GM23338 (cell line): Measurements from ENCODE around the gene OR6C65. TPM values are rescaled to one million over a fixed set of nuclear protein-coding genes. Genes with fewer than 3 reads are reported as not detected.
"Not testable (repeated sequence)": the region's sequence is repeated elsewhere in the genome, so short reads cannot be mapped to it uniquely, and the experiment has no call there.

Experiments used
- ATAC-seq: fragments of 200-7000 bp; cut with Tn5 transposase; 3 replicates; pipeline ENCODE4 v1.9.1; 2020
- DNase-seq: peaks from one replicate; pipeline ENCODE4 v3.0.0-alpha.2; 2015; ENCODE audit warnings: low spot score
- H2AFZ ChIP-seq: fragments of 200-600 bp; sonication (generic); 2 replicates; pipeline ENCODE4 v1.8.0; 2016; ENCODE audit warnings: antibody characterized with exemption, mild to moderate bottlenecking, moderate library complexity
- H3F3A ChIP-seq: fragments of 200-600 bp; sonication (generic); replicated peaks from 2 replicates; pipeline ENCODE4 v1.8.0; 2017; ENCODE audit warnings: antibody characterized with exemption, mixed run types, low read depth
- H3K27ac ChIP-seq: fragments of 200-600 bp; sonication (generic); 2 replicates; pipeline ENCODE4 v1.6.1; 2016; ENCODE audit warnings: low read depth
- H3K27me3 ChIP-seq: fragments of 200-600 bp; sonication (generic); 2 replicates; pipeline ENCODE4 v1.8.0; 2016; ENCODE audit warnings: mild to moderate bottlenecking, mixed run types, moderate library complexity; ENCODE audit not compliant: insufficient read depth
- H3K36me3 ChIP-seq: fragments of 200-600 bp; sonication (generic); 2 replicates; pipeline ENCODE4 v1.8.0; 2016; ENCODE audit warnings: mild to moderate bottlenecking; ENCODE audit not compliant: insufficient read depth
- H3K4me1 ChIP-seq: fragments of 200-600 bp; sonication (generic); 2 replicates; pipeline ENCODE4 v1.8.0; 2016; ENCODE audit warnings: mild to moderate bottlenecking, moderate library complexity; ENCODE audit not compliant: insufficient read depth
- H3K4me2 ChIP-seq: fragments of 200-600 bp; sonication (generic); 2 replicates; pipeline ENCODE4 v1.7.1; 2017; ENCODE audit warnings: mixed run types
- H3K4me3 ChIP-seq: fragments of 200-600 bp; sonication (generic); 2 replicates; pipeline ENCODE4 v1.6.1; 2016; ENCODE audit warnings: mixed run types
- H3K79me2 ChIP-seq: fragments of 200-600 bp; sonication (generic); replicated peaks from 2 replicates; pipeline ENCODE4 v1.8.0; 2017; ENCODE audit warnings: mild to moderate bottlenecking; ENCODE audit not compliant: insufficient read depth
- H3K9me2 ChIP-seq: fragments of 200-600 bp; sonication (generic); 2 replicates; pipeline ENCODE4 v1.8.0; 2017; ENCODE audit not compliant: insufficient read depth
- H4K20me1 ChIP-seq: fragments of 200-600 bp; sonication (generic); replicated peaks from 2 replicates; pipeline ENCODE4 v1.8.0; 2017; ENCODE audit warnings: mild to moderate bottlenecking; ENCODE audit not compliant: insufficient read depth
- H3K27ac Mint-ChIP-seq: 2 replicates; pipeline ENCODE4 v1.8.0; 2020; ENCODE audit warnings: inconsistent platforms, mild to moderate bottlenecking, moderate library complexity, mixed read lengths
- H3K27me3 Mint-ChIP-seq: 3 replicates; pipeline ENCODE4 v1.8.0; 2022; ENCODE audit warnings: low read depth, mild to moderate bottlenecking, moderate library complexity, mixed read lengths, inconsistent platforms; ENCODE audit not compliant: insufficient read depth, poor library complexity
- H3K36me3 Mint-ChIP-seq: 3 replicates; pipeline ENCODE4 v1.8.0; 2021; ENCODE audit warnings: low read depth, mild to moderate bottlenecking, inconsistent platforms, moderate library complexity, mixed read lengths
- H3K4me1 Mint-ChIP-seq: 3 replicates; pipeline ENCODE4 v1.8.0; 2020; ENCODE audit warnings: mild to moderate bottlenecking, inconsistent platforms, mixed read lengths
- H3K4me3 Mint-ChIP-seq: 3 replicates; pipeline ENCODE4 v1.8.0; 2021; ENCODE audit warnings: moderate library complexity, mild to moderate bottlenecking, inconsistent platforms, mixed read lengths
- H3K9me3 Mint-ChIP-seq: 3 replicates; pipeline ENCODE4 v1.8.0; 2020; ENCODE audit warnings: moderate library complexity, mild to moderate bottlenecking, inconsistent platforms, mixed read lengths
- CREB1 ChIP-seq: fragments of 250-450 bp; sonication (Bioruptor Pico); IDR thresholded peaks from 2 replicates; pipeline ENCODE4 v1.5.0; 2020; ENCODE audit warnings: low read depth, mild to moderate bottlenecking, moderate library complexity
- CTCF ChIP-seq, 2 experiments: fragments of 200-600 bp in 1 of 2; sonication (generic) in 1 of 2; conservative IDR thresholded peaks; 2 replicates each; pipeline versions ENCODE4 v1.5.1 to v1.6.1; 2016 to 2017; ENCODE audit warnings: antibody characterized with exemption in 2 of 2, low read depth in 2 of 2, mild to moderate bottlenecking in 2 of 2, moderate library complexity in 1 of 2
- ETS1 ChIP-seq: IDR thresholded peaks from 2 replicates; pipeline ENCODE4 v1.6.1; 2016; ENCODE audit warnings: antibody characterized with exemption
- EZH2 ChIP-seq: fragments of 200-600 bp; sonication (generic); IDR thresholded peaks from one replicate; pipeline ENCODE4 v1.8.0; 2017; ENCODE audit warnings: antibody characterized with exemption, mild to moderate bottlenecking, low read depth; ENCODE audit not compliant: unreplicated experiment
- EZH2phosphoT487 ChIP-seq: fragments of 200-600 bp; sonication (generic); IDR thresholded peaks from one replicate; pipeline ENCODE4 v1.8.1; 2018; ENCODE audit warnings: antibody characterized with exemption; ENCODE audit not compliant: unreplicated experiment
- ZNF114 ChIP-seq: fragments of 250-450 bp; sonication (Bioruptor Pico); IDR thresholded peaks from 2 replicates; pipeline ENCODE4 v1.5.0; 2020; ENCODE audit warnings: mild to moderate bottlenecking, moderate library complexity
- ZNF331 ChIP-seq: fragments of 250-450 bp; sonication (Bioruptor Pico); IDR thresholded peaks from 2 replicates; pipeline ENCODE4 v1.5.0; 2020; ENCODE audit warnings: low read depth, mild to moderate bottlenecking, moderate library complexity
- ZNF462 ChIP-seq: fragments of 250-450 bp; sonication (Bioruptor Pico); IDR thresholded peaks from 2 replicates; pipeline ENCODE4 v1.5.0; 2020; ENCODE audit warnings: mild to moderate bottlenecking, moderate library complexity
- long read RNA-seq: library from polyadenylated mRNA; unstranded; transcript quantifications from one replicate; pipeline ENCODE4 v2.0.0, GENCODE V29; 2020; ENCODE audit not compliant: unreplicated experiment
- polyA plus RNA-seq: library from polyadenylated mRNA; unstranded; fragments of >200 nt; fragmentation: Nextera tagmentation; extraction: Ambion mirVana; gene quantifications from 2 replicates; pipeline ENCODE4 v1.2.1, GENCODE V29; 2016
- total RNA-seq: library from RNA; depleted of rRNA; stranded (reverse); fragments of >200 nt; shearing (Covaris generic); gene quantifications from 2 replicates; pipeline ENCODE4 v1.2.3, GENCODE V29; 2014; rRNA removed

Gene OR6C65
- total RNA-seq (not detected in 2 replicates), polyA plus RNA-seq (not detected in 2 replicates)
- long read RNA-seq = 0 reads

GRCh38 chr12:55400229-55400628, at the start of gene OR6C65:
OR6C65 (plus strand) TSS chr12:55400529; CDS start chr12:55400529, 0 bp downstream.
- no peak for ATAC-seq
- no peak for TF ChIP-seq EZH2
- DNase-seq = no peak
- no peaks in the 10 kb centered on the region for H4K20me1 ChIP-seq
- no peaks in the 10 kb centered on the region for H3K27me3 ChIP-seq
- Mint-ChIP-seq H3K36me3 (no peaks in the 10 kb centered on the region), H3K4me3 (no peak within 1 kb of the TSS), H3K4me1 (peaks cover 5% of the 10 kb centered on the region), H3K9me3 (no peaks in the 10 kb centered on the region), H3K27ac (no peak within 1 kb of the TSS), H3K27me3 (peaks cover 3% of the 10 kb centered on the region)
- no peaks in the 10 kb centered on the region for H3K4me1 ChIP-seq
- H3K27ac ChIP-seq = no peak within 1 kb of the TSS
- H3F3A ChIP-seq = no peaks in the 10 kb centered on the region
- H3K9me2 ChIP-seq = no peaks in the 10 kb centered on the region
- no peaks in the 10 kb centered on the region for H3K36me3 ChIP-seq
- no peak within 1 kb of the TSS for H3K4me3 ChIP-seq
- no peak within 1 kb of the TSS for H3K4me2 ChIP-seq
- no peaks in the 10 kb centered on the region for H3K79me2 ChIP-seq
- H2AFZ ChIP-seq = no peak within 1 kb of the TSS

- H2AFZ ChIP-seq = peak overlapping the region; percentile 83; the same call in 1 of the 2 replicates
- not testable (repeated sequence) for H3K9me3 Mint-ChIP-seq, H3K27ac Mint-ChIP-seq, H3K4me3 Mint-ChIP-seq, H3K4me2 ChIP-seq, H3K36me3 ChIP-seq, H3K27me3 ChIP-seq, H3K9me2 ChIP-seq, DNase-seq, H3K4me3 ChIP-seq, H3K27me3 Mint-ChIP-seq, H3K4me1 ChIP-seq, H3K79me2 ChIP-seq, H3K36me3 Mint-ChIP-seq, H3F3A ChIP-seq, H3K27ac ChIP-seq, ATAC-seq, H4K20me1 ChIP-seq
- peaks cover 10% of the 10 kb centered on the region for H3K4me1 Mint-ChIP-seq
These were observed 45.0 kb upstream of the OR6C65 start for GRCh38 chr12:55355338-55355737.

DNA sequence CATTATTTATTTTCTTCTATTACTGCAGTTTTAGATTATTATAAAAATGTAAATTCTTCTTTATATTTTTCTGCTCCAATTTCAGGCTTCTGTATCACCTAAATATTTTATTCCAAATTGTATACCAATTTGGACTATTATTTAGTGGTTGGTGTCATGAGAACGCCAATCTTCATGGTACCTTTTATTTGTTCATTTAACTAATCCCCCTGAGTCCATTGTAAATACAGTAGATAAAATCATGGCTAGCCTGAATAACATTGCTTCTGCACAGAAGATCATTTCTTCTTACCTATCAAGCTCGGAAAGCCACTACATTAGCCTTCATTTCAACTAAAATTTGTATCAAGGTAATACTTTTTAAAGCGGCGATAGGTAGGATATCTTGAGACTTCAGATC, 37.7 kb upstream of the OR6C65 start, which contains the start of gene OR6C75:
OR6C75 (plus strand) TSS at position 301 of the 400 bp plus-strand sequence. CDS start 2,136 bp downstream, outside the sequence.
- Mint-ChIP-seq H3K36me3 (no peaks in the 10 kb centered on the region), H3K27me3 (no peaks in the 10 kb centered on the region), H3K27ac (no peak within 1 kb of the TSS), H3K4me1 (no peaks in the 10 kb centered on the region), H3K9me3 (no peaks in the 10 kb centered on the region), H3K4me3 (no peak within 1 kb of the TSS)
- DNase-seq (no peak), ATAC-seq (no peak)
- no peaks in the 10 kb centered on the region for H3K27me3 ChIP-seq
- no peaks in the 10 kb centered on the region for H3K79me2 ChIP-seq
- H4K20me1 ChIP-seq = no peaks in the 10 kb centered on the region
- no peaks in the 10 kb centered on the region for H3K4me1 ChIP-seq
- no peak within 1 kb of the TSS for H3K4me3 ChIP-seq
- no peaks in the 10 kb centered on the region for H3F3A ChIP-seq
- H3K4me2 ChIP-seq = no peak within 1 kb of the TSS
- no peaks in the 10 kb centered on the region for H3K36me3 ChIP-seq
- H3K9me2 ChIP-seq = no peaks in the 10 kb centered on the region
- H3K27ac ChIP-seq = no peak within 1 kb of the TSS
- no peak within 1 kb of the TSS for H2AFZ ChIP-seq
- TF ChIP-seq ETS1 = no peak
- no peak for TF ChIP-seq ZNF331 (CRISPR knock-in tag)
- no peak for TF ChIP-seq CREB1
- TF ChIP-seq ZNF462 = no peak
- no peak for TF ChIP-seq CTCF (conservative IDR thresholded peaks at IDR 0.05; ENCODE audit: low read depth in 2 of 2)
- TF ChIP-seq ZNF114 (CRISPR knock-in tag) = no peak
- TF ChIP-seq EZH2phosphoT487 = no peak
